ENCODE data around the gene PQBP1.

DNA sequence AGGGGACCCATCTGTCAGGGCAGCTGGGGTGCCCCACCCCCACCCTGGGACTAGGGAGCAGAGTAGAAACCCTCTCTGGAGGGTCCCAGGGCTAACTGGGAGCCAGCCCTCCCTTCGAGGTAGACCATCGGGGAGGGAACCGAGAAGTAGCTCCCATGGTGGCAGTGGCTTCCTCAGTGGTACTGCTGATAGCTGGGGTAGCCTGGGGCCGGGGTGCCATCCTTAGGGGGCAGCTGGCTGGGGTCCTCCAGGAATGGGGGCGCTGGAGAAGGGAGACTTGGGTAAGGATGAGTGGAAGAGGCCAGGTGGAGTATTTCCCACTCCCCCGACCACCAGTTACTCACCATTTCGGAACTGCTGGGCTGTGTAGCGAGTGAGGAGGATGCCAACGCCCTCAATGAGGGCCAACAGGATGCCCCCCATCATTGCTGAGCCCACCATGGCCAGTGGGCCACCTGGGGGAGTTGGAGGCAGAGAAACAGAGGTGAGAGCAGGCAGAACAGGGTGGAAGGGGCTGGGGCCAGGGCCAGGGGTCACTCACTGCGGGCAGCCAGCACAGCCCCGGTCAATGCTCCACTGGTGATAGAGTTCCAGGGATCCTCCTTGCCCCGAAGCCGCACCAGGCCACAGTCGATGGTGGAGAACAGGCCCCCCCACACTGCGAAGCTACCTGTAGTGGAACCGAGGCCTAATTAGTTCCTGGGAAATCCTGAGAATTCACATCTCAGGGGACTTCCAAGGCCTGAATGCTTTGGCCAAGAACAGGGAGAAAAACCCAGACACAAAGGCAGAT lies 4.0 kb upstream of the PQBP1 start:
- TF ChIP-seq, protein P1, sequence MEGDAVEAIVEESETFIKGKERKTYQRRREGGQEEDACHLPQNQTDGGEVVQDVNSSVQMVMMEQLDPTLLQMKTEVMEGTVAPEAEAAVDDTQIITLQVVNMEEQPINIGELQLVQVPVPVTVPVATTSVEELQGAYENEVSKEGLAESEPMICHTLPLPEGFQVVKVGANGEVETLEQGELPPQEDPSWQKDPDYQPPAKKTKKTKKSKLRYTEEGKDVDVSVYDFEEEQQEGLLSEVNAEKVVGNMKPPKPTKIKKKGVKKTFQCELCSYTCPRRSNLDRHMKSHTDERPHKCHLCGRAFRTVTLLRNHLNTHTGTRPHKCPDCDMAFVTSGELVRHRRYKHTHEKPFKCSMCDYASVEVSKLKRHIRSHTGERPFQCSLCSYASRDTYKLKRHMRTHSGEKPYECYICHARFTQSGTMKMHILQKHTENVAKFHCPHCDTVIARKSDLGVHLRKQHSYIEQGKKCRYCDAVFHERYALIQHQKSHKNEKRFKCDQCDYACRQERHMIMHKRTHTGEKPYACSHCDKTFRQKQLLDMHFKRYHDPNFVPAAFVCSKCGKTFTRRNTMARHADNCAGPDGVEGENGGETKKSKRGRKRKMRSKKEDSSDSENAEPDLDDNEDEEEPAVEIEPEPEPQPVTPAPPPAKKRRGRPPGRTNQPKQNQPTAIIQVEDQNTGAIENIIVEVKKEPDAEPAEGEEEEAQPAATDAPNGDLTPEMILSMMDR (IDR thresholded peaks at IDR 0.05; ENCODE audit: low read length): no peak
- TF ChIP-seq EZH2 (IDR thresholded peaks at IDR 0.05; ENCODE audit: borderline replicate concordance, low read length): no peak

Data from OCI-LY1 (cell line).